Neural cell (in vitro differentiated cells): Measurements from ENCODE around the gene SLC19A1.

Experiments used
- CTCF ChIP-seq: fragments of 450-650 bp; IDR thresholded peaks from 2 replicates; pipeline ENCODE4 v1.5.1; 2014; ENCODE audit warnings: antibody characterized with exemption, mild to moderate bottlenecking, moderate library complexity; ENCODE audit not compliant: poor library complexity, severe bottlenecking
- EP300 ChIP-seq: fragments of 450-650 bp; conservative IDR thresholded peaks from 2 replicates; pipeline ENCODE4 v1.6.1; 2014; ENCODE audit warnings: antibody characterized with exemption, mild to moderate bottlenecking, moderate library complexity; ENCODE audit not compliant: poor library complexity, severe bottlenecking
- MXI1 ChIP-seq: fragments of 450-650 bp; conservative IDR thresholded peaks from 2 replicates; pipeline ENCODE4 v1.6.1; 2014; ENCODE audit warnings: antibody characterized with exemption, mild to moderate bottlenecking; ENCODE audit not compliant: poor library complexity, severe bottlenecking
- POLR2AphosphoS5 ChIP-seq: IDR thresholded peaks from 2 replicates; pipeline ENCODE4 v1.6.1; 2012
- RAD21 ChIP-seq: fragments of 450-650 bp; conservative IDR thresholded peaks from 2 replicates; pipeline ENCODE4 v1.6.1; 2014; ENCODE audit warnings: antibody characterized with exemption, mild to moderate bottlenecking, moderate library complexity
- REST ChIP-seq: IDR thresholded peaks from 2 replicates; pipeline ENCODE4 v1.6.1; 2012; ENCODE audit warnings: borderline replicate concordance
- TAF1 ChIP-seq: IDR thresholded peaks from 2 replicates; pipeline ENCODE4 v1.6.1; 2012; ENCODE audit warnings: low read depth

- TF ChIP-seq CTCF (no peak), EP300 (no peak), MXI1 (no peak), RAD21 (no peak), POLR2AphosphoS5 (no peak), TAF1 (no peak), REST (no peak)
These were observed 8.4 kb upstream of the SLC19A1 start for GRCh38 chr21:45550522-45551210.
